Measurements from ENCODE around the gene SORCS1.

DNA sequence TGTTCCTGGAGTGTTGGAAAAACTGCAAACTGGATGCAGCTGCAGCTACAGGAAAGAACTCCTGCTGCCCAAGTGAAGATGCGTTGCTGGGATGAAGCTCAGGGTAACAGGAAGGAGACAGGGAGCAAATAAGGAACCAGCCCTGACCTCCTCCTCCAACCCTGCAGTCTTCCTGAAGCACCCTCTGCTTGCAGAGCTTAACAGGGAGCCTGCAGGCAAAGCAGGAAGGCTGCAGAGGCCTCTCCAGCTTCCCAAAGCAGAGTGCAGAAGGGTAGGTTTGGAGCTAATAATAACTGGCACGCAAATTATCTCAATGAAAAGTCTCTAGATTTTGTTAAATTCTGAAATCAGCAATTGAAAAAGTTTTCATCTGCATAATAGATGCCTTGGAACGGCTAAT lies 92.5 kb downstream of the SORCS1 start:
- TF ChIP-seq, protein P1, sequence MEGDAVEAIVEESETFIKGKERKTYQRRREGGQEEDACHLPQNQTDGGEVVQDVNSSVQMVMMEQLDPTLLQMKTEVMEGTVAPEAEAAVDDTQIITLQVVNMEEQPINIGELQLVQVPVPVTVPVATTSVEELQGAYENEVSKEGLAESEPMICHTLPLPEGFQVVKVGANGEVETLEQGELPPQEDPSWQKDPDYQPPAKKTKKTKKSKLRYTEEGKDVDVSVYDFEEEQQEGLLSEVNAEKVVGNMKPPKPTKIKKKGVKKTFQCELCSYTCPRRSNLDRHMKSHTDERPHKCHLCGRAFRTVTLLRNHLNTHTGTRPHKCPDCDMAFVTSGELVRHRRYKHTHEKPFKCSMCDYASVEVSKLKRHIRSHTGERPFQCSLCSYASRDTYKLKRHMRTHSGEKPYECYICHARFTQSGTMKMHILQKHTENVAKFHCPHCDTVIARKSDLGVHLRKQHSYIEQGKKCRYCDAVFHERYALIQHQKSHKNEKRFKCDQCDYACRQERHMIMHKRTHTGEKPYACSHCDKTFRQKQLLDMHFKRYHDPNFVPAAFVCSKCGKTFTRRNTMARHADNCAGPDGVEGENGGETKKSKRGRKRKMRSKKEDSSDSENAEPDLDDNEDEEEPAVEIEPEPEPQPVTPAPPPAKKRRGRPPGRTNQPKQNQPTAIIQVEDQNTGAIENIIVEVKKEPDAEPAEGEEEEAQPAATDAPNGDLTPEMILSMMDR (IDR thresholded peaks at IDR 0.05; ENCODE audit: low read depth, low read length, poor library complexity, severe bottlenecking), result no peak
- TF ChIP-seq EZH2phosphoT487 (IDR thresholded peaks at IDR 0.05; ENCODE audit: borderline replicate concordance, low read length), result no peak
